IPS-NIHi11 (cell line): ENCODE results near the gene ABCD4.
A peak's percentile ranks its signal among the peaks of the same experiment; 100 is the strongest.

Source experiments
- DNase-seq: peaks from one replicate; pipeline ENCODE4 v3.0.0; 2012; ENCODE audit warnings: mixed read lengths, low spot score

ABCD4 gene

DNA sequence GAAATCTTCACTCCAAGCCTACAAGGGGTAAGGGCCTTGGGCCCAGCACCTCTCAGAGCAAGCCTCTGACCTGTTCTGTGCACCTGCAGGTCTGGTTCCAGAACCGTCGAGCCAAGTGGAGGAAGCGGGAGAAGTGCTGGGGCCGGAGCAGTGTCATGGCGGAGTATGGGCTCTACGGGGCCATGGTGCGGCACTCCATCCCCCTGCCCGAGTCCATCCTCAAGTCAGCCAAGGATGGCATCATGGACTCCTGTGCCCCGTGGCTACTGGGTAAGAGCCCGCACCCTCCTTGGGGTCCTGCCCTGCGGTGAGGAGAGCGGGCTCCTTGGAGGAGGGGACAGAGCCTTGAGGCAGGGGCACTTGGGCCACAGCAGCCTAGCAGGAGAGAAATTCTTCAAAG is 43.2 kb downstream of the ABCD4 start:
- DNase-seq, result no peak

DNA sequence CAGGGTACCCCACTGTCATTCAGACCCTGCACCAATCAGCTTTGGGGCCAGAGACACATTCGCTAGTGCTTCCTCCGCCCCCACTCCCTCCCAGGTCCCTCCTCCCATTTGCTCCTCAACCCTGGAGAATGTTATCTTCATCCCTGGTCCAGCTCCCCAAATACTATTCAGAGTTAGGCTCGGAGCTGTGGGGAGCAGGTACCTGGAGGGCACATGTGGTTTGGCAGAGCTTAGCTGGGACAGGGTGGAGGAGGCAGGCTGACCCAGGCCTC is 44.0 kb downstream of the ABCD4 start:
- DNase-seq, result no peak

DNA sequence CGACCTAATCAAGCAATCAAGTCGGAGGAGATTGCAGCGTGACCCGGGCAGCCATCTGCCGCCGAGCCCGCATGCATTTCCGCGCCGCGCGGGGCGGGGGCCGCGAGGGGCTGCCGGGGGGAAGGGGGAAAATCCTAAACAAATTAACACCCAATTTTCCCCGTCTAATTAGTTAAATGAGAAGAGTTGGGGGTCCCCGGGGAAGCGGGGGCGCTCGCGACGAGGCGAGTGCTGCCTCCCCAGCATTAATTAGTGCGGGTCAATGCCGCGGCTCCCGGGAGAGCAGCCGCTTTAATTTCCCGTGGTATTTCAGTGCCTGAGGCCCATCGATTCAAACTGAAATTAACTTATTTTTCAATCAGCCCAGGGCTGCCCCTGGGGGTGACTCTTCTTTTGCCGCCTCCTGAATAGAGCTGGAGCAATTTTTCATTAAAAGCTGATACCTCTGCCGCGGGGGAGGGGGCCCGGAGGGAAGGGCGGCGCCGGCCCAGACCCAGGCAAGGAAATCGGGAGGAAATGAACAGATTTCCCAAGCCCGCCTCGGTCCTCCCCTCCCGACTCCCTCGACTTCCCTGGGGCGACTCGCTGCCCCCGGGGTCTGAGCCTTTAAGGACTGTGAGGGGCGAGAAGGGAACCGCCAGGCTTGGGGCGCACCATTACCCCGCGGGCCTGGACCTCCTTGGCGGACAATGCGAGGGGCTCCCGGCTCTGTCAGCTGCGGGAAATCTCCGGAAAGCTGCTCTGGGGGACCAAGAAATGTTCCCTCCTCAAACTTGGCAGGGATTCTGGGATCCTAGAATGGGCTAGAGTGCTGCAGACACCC is 44.6 kb downstream of the ABCD4 start:
- DNase-seq, result no peak

DNA sequence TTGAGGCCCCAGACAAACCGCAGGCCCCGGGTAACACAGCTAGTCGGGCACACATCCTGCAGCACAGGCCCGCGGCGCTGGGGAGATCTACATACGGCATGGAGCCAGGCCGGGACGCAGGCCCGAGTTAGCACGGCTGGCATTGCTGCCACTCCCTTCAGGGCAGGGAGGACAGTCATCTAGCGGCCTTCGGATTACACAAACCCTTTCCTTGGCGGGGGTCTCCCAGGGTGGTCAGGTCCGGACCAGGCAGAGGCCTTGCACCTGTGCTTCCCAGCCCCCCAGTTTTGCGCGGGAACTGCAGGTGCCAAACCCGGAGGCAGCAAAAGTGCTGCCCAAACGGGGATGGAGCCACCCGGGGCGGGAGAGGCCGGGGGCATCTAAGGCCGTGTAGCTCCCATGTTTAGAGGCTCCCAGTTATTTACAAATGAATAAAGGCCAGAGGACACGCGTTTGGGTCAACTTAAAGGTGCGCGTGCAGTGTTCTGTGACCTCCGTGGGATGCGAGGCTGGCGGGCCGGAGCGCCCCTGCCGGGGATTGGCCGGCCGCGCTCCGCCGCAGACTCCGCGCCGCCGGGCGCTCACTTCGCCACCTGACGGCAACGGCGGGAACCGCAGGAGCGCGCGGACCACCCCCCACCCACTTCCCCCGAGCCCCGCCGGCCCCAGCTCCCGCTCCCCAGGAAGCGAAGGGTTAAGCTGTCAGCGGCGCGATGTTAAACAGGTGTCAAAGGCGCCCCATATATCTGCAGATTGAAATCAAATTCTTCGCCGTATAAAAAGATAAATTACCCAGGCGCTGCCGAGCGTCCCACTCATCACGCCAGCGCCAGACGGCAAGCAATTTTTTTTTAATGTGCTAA is 45.4 kb downstream of the ABCD4 start:
- DNase-seq, result peak; percentile 95

DNA sequence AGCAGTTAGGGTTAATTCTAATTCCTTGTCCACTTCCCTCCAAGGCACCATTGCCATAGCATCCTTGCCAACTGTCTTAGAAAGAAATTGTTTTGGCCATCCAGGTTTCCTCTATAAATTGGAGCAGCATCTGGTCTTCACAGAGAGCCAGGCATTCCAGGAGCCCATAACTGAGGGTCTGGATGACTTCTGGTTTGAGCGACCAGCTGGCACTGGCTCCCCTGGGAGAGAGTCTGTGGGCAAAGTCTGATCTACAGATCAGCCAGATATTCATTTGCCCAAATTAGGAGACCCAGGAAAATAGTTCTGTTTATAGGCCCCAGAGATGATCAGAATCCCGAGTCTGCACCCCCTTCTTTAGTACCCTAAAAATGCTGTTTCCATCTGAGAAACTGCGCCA is 47.5 kb downstream of the ABCD4 start:
- no peak for DNase-seq

DNA sequence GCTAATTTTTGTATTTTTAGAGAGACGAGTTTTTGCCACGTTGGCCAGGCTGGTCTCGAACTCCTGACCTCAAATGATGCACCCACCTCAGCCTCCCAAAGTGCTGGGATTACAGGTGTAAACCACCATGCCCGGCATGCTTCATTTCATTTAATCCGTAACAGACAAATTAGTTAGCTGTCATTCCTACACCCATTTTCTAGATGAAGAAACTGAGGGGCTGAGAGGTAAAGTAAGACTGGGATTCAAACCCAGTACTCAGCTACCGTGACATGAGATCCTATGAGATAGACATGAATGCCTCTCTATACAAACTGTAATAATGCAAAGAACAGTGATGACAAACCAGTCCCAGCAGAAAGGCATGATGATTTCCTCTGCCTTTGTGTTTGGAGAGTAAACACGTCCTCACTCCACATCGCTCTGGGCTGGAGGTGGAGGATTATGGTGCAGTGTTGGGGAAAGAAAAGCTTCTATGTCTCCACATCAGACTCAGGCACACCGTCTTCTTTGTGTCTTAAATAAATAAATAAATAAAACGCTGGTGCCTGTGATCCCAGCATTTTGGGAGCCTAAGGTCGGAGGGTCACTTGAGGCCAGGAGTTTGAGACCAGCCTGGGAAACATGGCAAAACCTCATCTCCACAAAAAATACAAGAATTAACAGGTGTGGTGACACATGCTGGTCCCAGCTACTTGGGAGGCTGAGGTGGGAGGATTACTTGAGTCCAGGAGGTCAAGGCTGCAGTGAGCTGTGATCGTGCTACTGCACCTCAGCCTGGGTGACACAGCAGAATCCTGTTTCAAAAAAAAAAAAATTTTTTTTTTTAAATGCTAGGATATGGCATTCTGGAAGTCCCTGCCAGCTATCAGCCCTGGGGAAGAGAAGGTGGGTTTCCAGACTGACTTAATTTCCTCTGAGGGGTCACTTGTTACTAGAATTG is 53.0 kb downstream of the ABCD4 start:
- no peak for DNase-seq

DNA sequence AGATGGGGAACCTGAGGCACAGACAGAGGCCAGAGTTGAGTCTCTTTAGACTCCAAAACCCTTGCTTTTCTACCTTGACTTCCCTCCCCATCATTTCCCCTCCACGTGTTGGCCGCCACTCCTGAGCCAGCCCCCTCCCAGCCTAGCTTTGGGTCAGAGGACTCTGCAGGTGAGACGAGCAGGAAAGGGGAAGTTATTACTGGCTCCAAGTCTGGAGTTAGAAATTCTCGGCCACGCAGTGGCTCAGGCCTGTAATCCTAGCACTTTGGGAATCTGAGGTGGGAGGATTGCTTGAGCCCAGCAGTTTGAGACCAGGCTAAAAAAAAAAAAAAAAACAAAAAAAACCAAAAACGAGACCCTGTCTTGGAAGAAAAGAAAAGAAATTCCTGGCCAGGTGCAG is 54.7 kb downstream of the ABCD4 start:
- DNase-seq, result no peak

DNA sequence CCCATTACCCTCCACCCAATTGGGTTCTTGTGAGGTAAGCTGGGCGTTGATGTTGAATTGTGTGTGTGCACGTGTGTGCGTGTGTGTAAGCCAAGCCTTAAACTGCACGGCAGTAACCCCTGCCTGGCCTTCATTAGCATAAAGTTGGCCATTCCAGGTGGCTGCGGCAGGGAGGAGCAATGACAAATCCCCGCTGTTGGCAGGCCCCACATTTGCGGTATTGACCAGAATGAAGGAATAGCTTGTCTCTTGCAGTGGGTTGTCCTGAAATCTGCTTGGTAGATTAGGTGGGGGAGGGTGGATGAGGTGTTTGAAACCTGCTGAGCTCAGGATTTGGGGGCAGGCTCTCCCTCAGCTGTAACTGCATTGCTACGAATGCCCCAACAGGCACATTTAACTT is 56.2 kb downstream of the ABCD4 start:
- no peak for DNase-seq

DNA sequence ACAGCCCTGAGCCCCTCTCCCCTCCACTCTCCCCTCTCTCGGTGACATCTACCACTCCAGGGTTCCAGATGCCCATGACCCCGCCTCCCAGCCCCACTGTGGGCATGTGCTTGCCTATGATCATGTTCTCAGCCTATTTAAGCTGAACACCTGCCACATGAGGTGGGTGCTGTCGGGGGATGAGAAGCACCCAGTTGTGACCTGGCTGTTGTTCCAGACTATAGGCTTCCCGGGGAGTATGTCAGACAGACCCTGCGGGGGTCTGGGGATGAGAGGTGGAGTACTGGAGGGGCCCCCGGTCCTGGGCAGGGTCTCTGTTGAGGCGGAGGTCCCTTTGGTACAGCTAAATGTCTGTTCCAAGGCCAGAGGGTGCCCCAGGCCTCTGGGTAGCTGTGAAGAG is 57.4 kb downstream of the ABCD4 start:
- DNase-seq, result no peak

DNA sequence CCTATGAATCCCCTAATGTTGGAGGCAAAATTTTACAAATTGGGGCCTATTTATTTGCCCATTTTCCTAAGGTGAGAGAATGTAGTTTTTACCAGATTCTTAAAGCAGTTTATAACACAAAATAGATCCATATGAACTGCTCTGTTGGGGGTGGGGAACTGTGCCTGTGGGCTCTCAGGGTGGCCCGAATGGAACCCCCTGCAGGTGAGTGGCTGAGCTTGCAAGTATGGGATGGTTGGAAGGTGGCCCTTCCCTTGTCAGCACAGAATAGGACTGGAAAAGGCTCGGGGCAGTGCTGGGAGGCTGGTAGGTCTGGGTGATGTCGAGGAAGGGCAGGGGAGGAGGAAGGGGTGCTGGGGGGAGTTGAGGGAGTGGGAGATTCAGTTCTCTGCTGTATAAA is 58.6 kb downstream of the ABCD4 start:
- DNase-seq, result no peak

DNA sequence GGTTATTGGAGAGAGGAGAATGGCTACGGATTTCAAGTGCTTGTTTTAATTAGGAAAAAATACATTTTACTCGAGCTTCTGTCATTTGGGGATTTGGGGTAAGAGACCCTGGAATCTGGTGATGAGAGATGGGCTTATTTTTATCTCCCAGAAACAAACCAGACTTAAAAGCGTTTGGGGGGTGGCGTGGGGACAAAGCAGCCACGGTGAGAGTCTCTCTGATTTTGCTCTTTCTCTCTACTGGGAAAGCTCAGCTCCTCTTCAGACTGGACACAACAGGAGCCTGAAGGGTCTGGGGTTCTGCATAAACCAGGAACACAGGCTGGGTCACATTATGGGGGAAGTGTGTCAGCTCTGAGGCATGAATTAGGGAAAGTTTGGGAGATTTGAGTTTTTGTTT is 59.7 kb downstream of the ABCD4 start:
- DNase-seq, result no peak

DNA sequence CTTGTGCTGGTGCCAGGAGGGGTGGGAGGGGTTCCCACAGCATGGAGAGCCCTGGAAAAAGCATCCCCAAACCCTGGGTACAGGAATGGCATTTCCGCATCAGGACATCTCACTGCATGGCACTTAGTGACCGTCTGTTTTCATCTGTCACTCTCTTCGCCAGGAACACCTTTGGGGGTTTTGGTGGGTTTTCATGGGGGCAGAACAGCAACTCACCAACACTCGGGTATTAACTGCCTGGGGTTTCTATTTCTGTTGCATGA is 60.0 kb downstream of the ABCD4 start:
- no peak for DNase-seq

DNA sequence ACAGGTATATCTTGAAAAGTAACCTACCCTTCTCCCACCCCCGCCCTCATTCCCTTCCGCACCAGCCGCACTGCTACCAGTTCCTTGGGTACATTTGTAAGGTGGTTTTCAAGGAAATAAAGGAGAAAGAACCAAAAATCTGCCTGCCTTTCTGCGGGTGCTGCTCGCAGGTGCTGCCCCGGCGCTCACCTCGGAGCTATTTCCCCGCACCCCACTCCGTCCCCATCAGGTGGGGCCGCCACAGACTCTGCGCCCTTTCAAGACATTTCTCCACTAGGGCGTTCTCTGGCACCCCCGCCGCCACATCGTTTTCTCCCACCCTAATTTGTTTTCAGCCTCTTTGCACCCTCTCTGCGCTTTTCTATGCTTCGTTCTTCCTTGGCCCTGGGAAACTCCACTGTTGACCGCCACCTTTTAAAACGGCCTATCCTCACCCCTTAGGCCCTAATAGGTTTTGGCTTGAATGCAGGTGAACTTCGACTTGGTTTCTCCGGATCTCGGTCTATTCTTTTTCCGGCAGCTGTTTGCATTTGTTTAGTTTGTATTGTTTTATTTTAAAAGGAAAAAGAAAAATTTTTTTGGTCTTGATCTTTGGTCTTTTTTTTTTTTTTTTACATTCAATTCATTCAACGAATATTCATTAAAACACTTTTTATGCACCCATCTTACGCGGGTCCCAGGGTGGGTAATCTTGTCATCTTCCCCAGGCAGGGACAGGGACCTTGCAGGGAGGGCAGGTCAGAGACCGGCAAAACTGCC is 60.5 kb downstream of the ABCD4 start:
- DNase-seq, result no peak

DNA sequence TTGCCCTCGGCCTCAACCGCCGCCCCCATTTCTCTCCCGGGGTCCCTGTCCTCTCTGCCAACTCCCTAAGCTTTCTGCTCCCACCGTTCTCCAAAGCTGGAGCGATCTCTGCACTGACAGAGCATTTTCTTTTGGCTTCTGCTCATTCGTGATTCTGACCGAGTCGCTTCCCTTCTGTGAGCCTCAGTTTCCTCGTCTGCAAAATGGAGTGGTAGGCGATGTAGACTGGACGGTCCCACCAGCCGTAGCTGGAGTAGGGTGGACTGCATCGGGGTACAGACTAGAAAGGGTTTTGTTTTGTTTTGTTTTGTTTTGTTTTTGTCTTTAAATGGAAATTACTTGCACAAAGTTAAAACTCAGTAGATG is 61.1 kb downstream of the ABCD4 start:
- DNase-seq, result no peak

DNA sequence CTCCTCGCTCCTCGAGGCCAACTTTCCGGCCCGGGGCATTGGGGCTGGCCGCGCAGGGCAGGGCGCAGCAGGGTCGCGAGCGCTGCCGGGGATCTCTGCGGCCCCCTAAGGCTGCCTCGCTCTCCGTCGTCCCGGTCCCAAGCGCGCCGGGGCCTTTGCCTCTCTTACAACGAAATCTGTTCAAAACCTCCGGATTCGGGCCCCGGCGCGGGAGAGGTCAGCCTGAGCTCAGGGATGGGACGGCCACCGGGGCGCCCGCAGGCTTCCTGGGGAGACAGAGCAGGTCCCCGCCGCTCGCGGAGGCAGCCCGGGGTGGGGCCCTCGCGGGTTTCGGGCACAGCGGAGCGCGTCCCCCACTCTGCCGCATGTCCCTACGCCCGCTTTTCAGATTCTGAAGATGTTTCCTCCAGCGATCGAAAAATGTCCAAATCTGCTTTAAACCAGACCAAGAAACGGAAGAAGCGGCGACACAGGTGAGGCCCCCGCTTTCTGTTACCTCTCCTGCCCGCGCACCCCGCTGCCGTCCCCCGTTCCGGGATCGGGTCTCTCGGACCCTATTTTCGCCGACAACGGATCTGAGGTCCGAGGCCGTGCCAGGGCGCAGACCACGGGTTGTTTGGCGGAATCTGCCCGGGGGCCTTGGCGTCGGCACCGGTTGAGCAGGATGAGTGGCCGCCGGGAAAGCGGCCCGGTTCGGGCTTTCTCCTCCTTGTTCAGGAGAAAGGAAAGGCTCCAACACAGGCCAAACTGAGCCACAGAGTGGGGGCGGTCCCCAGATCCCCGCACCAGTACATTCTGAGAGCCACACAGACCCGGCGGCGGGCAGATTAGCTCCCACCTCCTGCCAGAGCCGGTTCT is 61.7 kb downstream of the ABCD4 start:
- peak; percentile 79 for DNase-seq

DNA sequence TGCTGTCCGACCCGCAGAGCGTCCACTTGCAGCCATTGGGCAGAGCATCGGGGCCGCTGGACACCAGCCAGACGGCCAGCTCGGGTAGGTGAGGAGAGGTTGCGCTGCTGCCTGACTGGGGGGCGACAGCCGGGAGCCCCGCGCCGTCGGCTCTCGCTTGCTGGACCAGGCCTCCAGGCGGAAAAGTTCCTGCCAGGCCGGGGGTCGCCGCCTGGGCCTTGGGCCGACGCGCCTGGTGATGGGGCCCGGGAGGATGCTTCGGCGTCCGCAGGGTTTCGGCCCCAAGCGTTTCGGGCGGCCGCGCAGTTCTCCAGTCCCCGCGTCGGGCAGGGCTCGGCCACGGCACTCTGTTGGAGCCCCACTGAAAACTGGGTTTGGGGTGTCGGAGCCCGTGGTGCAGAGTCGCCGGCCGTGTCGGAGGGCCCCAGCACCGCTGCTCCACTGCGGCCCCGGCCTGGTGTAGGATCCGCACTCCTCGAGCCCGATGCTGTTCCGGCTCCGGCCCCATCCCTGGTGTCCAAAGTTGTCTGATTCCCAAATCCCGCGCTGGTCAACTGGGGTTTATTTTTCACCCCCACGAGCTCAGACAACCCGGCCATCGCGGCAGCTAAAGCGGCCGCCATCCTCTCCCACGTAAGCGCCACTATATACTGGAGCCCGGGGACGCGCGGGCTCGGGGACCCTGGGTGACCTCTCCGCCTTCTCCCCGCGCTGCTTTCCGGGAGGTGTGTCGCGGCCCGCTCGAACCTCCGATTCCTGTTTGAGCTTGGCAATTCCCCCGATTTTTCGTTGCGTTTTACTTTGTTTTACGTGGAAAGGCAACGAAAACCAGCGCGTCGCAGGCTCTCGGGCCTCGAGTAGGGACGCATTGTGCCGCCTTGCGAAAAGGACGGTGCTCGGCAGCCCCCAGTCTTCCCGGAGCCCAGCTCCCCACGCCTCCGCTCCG is 62.6 kb downstream of the ABCD4 start:
- peak; percentile 68 for DNase-seq

DNA sequence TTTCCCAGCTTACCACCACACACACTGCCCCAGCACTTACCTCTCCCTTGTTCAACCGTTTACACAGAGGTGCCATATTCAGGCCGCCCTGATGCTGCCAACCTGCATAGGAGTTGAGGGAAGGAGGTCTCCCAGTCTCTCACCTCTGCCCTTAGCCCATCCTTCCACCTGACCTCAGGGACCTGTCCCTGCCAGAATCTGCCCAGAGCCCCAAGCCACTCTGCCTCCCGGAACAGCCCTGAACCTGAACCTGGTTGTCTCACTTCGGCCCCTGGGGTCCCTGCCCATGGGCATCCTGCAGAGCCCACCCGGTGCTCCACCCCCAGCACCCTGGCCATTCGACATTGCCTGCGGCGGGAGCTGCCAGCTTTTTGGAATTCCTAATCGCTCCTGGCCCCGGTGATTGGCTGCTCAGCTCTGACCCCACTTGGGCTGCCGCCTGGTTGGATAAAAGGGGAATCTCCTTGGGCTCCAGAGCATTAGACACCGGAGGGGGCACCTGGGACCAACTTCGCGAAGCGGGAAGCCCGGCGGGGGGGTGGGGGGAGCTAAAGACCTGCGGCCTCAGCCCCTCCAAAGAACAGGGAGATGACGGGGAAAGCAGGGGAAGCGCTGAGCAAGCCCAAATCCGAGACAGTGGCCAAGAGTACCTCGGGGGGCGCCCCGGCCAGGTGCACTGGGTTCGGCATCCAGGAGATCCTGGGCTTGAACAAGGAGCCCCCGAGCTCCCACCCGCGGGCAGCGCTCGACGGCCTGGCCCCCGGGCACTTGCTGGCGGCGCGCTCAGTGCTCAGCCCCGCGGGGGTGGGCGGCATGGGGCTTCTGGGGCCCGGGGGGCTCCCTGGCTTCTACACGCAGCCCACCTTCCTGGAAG is 63.5 kb downstream of the ABCD4 start, which contains the start of gene VSX2:
TSS of gene VSX2 (plus strand) at position 476 of the 874 bp plus-strand sequence. CDS start at position 589, 113 bp downstream.
- peak; percentile 83 for DNase-seq

DNA sequence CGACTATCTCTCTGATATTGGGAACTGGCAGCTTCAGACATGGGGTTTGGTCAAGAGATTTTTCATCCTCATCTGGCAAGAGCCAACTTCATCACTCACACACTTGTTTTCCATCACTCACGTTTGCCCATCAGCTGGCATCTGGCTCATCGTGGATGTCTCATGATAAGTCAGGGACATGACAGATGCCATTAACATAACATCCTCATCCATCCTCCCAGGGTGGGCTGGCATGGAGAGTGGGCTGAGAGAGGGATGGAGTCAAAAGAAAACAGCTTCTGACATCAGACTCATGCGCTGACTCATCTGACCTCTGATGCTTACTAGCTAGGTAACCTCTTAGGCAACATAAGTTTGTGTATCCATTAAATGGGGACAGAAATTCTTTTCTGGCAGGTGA is 65.3 kb downstream of the ABCD4 start:
- no peak for DNase-seq
